ENCODE data around the gene ARRDC1. TPM values are rescaled to one million over a fixed set of nuclear protein-coding genes. Genes with fewer than 3 reads are reported as not detected.

ARRDC1 gene
- 25.7 and 32.6 TPM in 2 replicates for total RNA-seq

GRCh38 chr9:137605121-137606004, at the start of gene ARRDC1:
Gene ARRDC1, plus strand, starts transcription at chr9:137605686. Its CDS starts 32 bp downstream, at chr9:137605718.

GRCh38 chr9:137578518-137579258, 26.8 kb upstream of the ARRDC1 start, which contains the start of gene DPH7:
Gene DPH7, minus strand, starts transcription at chr9:137578925. Its CDS starts 148 bp downstream, at chr9:137578777.

GRCh38 chr9:137590469-137591383, 14.8 kb upstream of the ARRDC1 start, which contains the start of gene ZMYND19:
Gene ZMYND19, minus strand, starts transcription at chr9:137590512. Its CDS starts 249 bp downstream, at chr9:137590263.

GRCh38 chr9:137618105-137619067, 12.9 kb downstream of the ARRDC1 start, which contains the start of gene EHMT1:
Gene EHMT1, plus strand, starts transcription at chr9:137619005. Its CDS starts 24 bp downstream, at chr9:137619029.

Other genes starting within 250 kb of the ARRDC1 start
- 18.0 and 25.7 TPM in 2 replicates for gene EXD3, start 182.5 kb upstream of the ARRDC1 start, total RNA-seq
- 0.97 and 2.1 TPM in 2 replicates for gene NOXA1, start 182.3 kb upstream of the ARRDC1 start, total RNA-seq
- 0.06 and 0.16 TPM in 2 replicates for gene ENTPD8, start 164.3 kb upstream of the ARRDC1 start, total RNA-seq
- gene NSMF, start 146.4 kb upstream of the ARRDC1 start, total RNA-seq, result 11.0 and 20.5 TPM in 2 replicates
- gene PNPLA7, start 55.3 kb upstream of the ARRDC1 start, total RNA-seq, result 0.49 and 1.3 TPM in 2 replicates
- gene MRPL41, start 53.8 kb upstream of the ARRDC1 start, total RNA-seq, result 48.6 and 66.5 TPM in 2 replicates
- 17.2 and 28.9 TPM in 2 replicates for gene DPH7, start 26.8 kb upstream of the ARRDC1 start, total RNA-seq
- 14.7 and 15.0 TPM in 2 replicates for gene ZMYND19, start 15.2 kb upstream of the ARRDC1 start, total RNA-seq
- 41.9 and 85.3 TPM in 2 replicates for gene EHMT1, start 13.3 kb downstream of the ARRDC1 start, total RNA-seq